Spleen (tissue), 11 donors: ENCODE data around the gene SV2A. TPM values are rescaled to one million over a fixed set of nuclear protein-coding genes. Genes with fewer than 3 reads are reported as not detected.
"Not testable (repeated sequence)": the region's sequence is repeated elsewhere in the genome, so short reads cannot be mapped to it uniquely, and the experiment has no call there.

Source experiments
- DNase-seq: peaks from one replicate; pipeline ENCODE4 v3.0.0-alpha.2; 2020
- H3K27ac ChIP-seq, 8 donors: fragments of 200-600 bp; sonication (generic) in 7 of 8; 1 replicate in 4 of 8; 2 replicates in 4 of 8; pipeline versions ENCODE4 v1.5.0 to v1.8.0; 2016 to 2021; ENCODE audit warnings: inconsistent platforms in 4 of 8, mild to moderate bottlenecking in 4 of 8, moderate library complexity in 1 of 8
- H3K27me3 ChIP-seq, 7 donors: fragments of 200-600 bp; sonication (generic) in 6 of 7; replicated peaks in 1 of 7; 1 replicate in 4 of 7; 2 replicates in 3 of 7; pipeline versions ENCODE4 v1.5.0 to v1.8.0; 2016 to 2021; ENCODE audit warnings: inconsistent platforms in 3 of 7, mild to moderate bottlenecking in 1 of 7
- H3K36me3 ChIP-seq, 6 donors: fragments of 200-600 bp; sonication (generic) in 5 of 6; 1 replicate in 4 of 6; 2 replicates in 2 of 6; pipeline versions ENCODE4 v1.5.0 to v1.8.0; 2016 to 2021; ENCODE audit warnings: inconsistent platforms in 2 of 6
- H3K4me1 ChIP-seq, 6 donors: fragments of 200-600 bp; sonication (generic) in 5 of 6; 1 replicate in 3 of 6; 2 replicates in 3 of 6; pipeline versions ENCODE4 v1.5.0 to v1.8.0; 2016 to 2021; ENCODE audit warnings: inconsistent platforms in 3 of 6
- H3K4me3 ChIP-seq, 8 donors: fragments of 200-600 bp; sonication (generic) in 7 of 8; 1 replicate in 4 of 8; 2 replicates in 4 of 8; pipeline versions ENCODE4 v1.5.0 to v1.8.0; 2016 to 2021; ENCODE audit warnings: inconsistent platforms in 4 of 8, mild to moderate bottlenecking in 4 of 8, moderate library complexity in 2 of 8
- H3K9me3 ChIP-seq, 8 donors: fragments of 200-600 bp; sonication (generic) in 7 of 8; 1 replicate in 4 of 8; 2 replicates in 4 of 8; pipeline versions ENCODE4 v1.5.0 to v1.8.0; 2016 to 2021; ENCODE audit warnings: inconsistent platforms in 4 of 8
- CTCF ChIP-seq, 11 experiments: fragments of 200-600 bp in 7 of 11; fragments of 450-650 bp in 4 of 11; sonication (generic) in 4 of 11; IDR thresholded peaks in 8 of 11; conservative IDR thresholded peaks in 3 of 11; 1 replicate in 7 of 11; 2 replicates in 4 of 11; pipeline versions ENCODE4 v1.4.0 to v1.8.0; 2016 to 2021; ENCODE audit warnings: antibody characterized with exemption in 11 of 11, inconsistent platforms in 4 of 11, mild to moderate bottlenecking in 1 of 11
- POLR2A ChIP-seq, 3 donors: fragments of 450-650 bp; IDR thresholded peaks; one replicate each; pipeline ENCODE4 v1.5.1; 2017; ENCODE audit warnings: antibody characterized with exemption in 3 of 3, mild to moderate bottlenecking in 1 of 3
- POLR2AphosphoS5 ChIP-seq, 3 donors: sonication (generic); formaldehyde crosslinking; IDR thresholded peaks; one replicate each; pipeline ENCODE4 v1.5.1; 2017; ENCODE audit warnings: antibody characterized with exemption in 3 of 3
- WGBS, 5 donors: extraction: QIAGEN DNeasy Blood & Tissue Kit in 3 of 5; methylation state at CpG; one replicate each; pipeline versions ENCODE4 v1.1.5 to v1.1.7; 2013 to 2018; 5-methylcytosine and 5-hydroxymethylcytosine counted together
- intact Hi-C: fragments of 100-400 bp; cut with DNase I; formaldehyde crosslinking; loops from one replicate; pipeline ENCODE4 v1.15.0; 2023; ENCODE audit warnings: low total_unique reads
- polyA plus RNA-seq, 3 donors: library from polyadenylated mRNA; stranded (reverse); fragments of 200-250 nt; gene quantifications; one replicate each; pipeline ENCODE4 v1.2.1, GENCODE V29; 2013
- total RNA-seq, 7 donors: library from RNA; depleted of rRNA in 3 of 7; stranded (reverse); fragments of >200 nt in 3 of 7; fragmentation: NEBNext Ultra II Directional in 4 of 7; extraction: Animal tissue kit (Norgen Biotek cat#: 25700) in 4 of 7; gene quantifications; one replicate each; pipeline versions ENCODE4 v1.1.0 to v1.2.1, GENCODE V29; 2016 to 2021
- donor health status: healthy with polysubstance abuse.
- donor health status: DM: no; HTN: no; CAD: no; lungs with moderate emphysema.
- donor health status: DM: no; HTN: no; CAD: no.
- donor health status: Bipolar disorder and iron deficiency.
- donor health status: healthy.
- donor health status: DM: no; HTN: no; CAD: no.
- donor health status: DM: yes; HTN: yes; CAD: no.

SV2A gene
- total and polyA plus RNA-seq, 10 donors: 0.43 to 3.7 (median 1.9) TPM

GRCh38 chr1:149888247-149888998 lies 29.2 kb downstream of the SV2A start:
- Histone ChIP-seq H3K4me1 (peaks cover 12 to 30% (median 25%) of the 10 kb centered on the region in 6 donors), H3K4me3 (peak overlapping the region; percentile 22 to 71 (median 44)), H3K36me3 (no peaks in the 10 kb centered on the region), H3K9me3 (no peaks in the 10 kb centered on the region), H3K27ac (peak overlapping the region; percentile 98 to 100 (median 100)), H3K27me3 (no peaks in the 10 kb centered on the region)
- 3 to 6% (median 5%) methylated on average over 28 of the region's 28 CpGs for WGBS, 5 donors
- peak in 10 of 11 experiments; percentile 26 to 70 (median 54) for TF ChIP-seq CTCF (IDR thresholded peaks at IDR 0.05 in 8 of 11, conservative IDR thresholded peaks at IDR 0.05 in 3 of 11)
- TF ChIP-seq POLR2A (IDR thresholded peaks at IDR 0.05): peak in 2 of 3 donors; percentile 65 to 82
- TF ChIP-seq POLR2AphosphoS5 (IDR thresholded peaks at IDR 0.05): peak in 1 of 3 donors; percentile 48
- peak; percentile 93 for DNase-seq
- intact Hi-C loops: no loop called here

GRCh38 chr1:149887456-149888246 lies 30.0 kb downstream of the SV2A start:
- no peaks in the 10 kb centered on the region for H3K36me3 ChIP-seq
- peak overlapping the region; percentile 23 to 71 (median 44) for H3K4me3 ChIP-seq
- H3K27me3 ChIP-seq: no peaks in the 10 kb centered on the region
- WGBS, 5 donors: 0 to 1% (median 0%) methylated on average over 38 to 46 of the region's 46 CpGs
- intact Hi-C loops: no loop called here
- H3K4me1 ChIP-seq: peaks cover 12 to 35% (median 25%) of the 10 kb centered on the region in 6 donors
- no peaks in the 10 kb centered on the region for H3K9me3 ChIP-seq
- TF ChIP-seq POLR2A (IDR thresholded peaks at IDR 0.05): peak; percentile 84 to 96 (median 94)
- TF ChIP-seq POLR2AphosphoS5 (IDR thresholded peaks at IDR 0.05): peak; percentile 100
- TF ChIP-seq CTCF (IDR thresholded peaks at IDR 0.05 in 8 of 11, conservative IDR thresholded peaks at IDR 0.05 in 3 of 11): peak in 2 of 11 experiments; percentile 24 to 29
- H3K27ac ChIP-seq: peak overlapping the region; percentile 98 to 100 (median 100)
- DNase-seq: peak; percentile 96

GRCh38 chr1:149887196-149887455 lies 30.5 kb downstream of the SV2A start:
- H3K27ac ChIP-seq: peak overlapping the region; percentile 98 to 100 (median 100)
- WGBS, 5 donors: 0 to 1% (median 1%) methylated on average over 12 to 13 of the region's 13 CpGs
- H3K4me3 ChIP-seq: peak overlapping the region; percentile 23 to 71 (median 44)
- H3K9me3 ChIP-seq, H3K27me3 ChIP-seq, H3K36me3 ChIP-seq, intact Hi-C loops, DNase-seq: not testable (repeated sequence)
- TF ChIP-seq POLR2A (IDR thresholded peaks at IDR 0.05): peak in 1 of 3 donors; percentile 27
- peaks cover 12 to 35% (median 25%) of the 10 kb centered on the region in 6 donors for H3K4me1 ChIP-seq

- H3K9me3 ChIP-seq: no peaks in the 10 kb centered on the region
- peaks cover 12 to 35% (median 25%) of the 10 kb centered on the region in 6 donors for H3K4me1 ChIP-seq
- WGBS, 5 donors: 0% methylated on average over 57 to 62 of the region's 62 CpGs
- peak overlapping the region; percentile 98 to 100 (median 100) for H3K27ac ChIP-seq
- peak; percentile 97 for DNase-seq
- no peaks in the 10 kb centered on the region for H3K27me3 ChIP-seq
- peak overlapping the region; percentile 40 to 71 (median 54) for H3K4me3 ChIP-seq
- no peaks in the 10 kb centered on the region for H3K36me3 ChIP-seq
- TF ChIP-seq POLR2AphosphoS5 (IDR thresholded peaks at IDR 0.05) (peak; percentile 100), POLR2A (IDR thresholded peaks at IDR 0.05) (peak; percentile 100), CTCF (IDR thresholded peaks at IDR 0.05 in 8 of 11, conservative IDR thresholded peaks at IDR 0.05 in 3 of 11) (no peak)
- intact Hi-C loops: no loop called here
These were observed 31.0 kb downstream of the SV2A start for GRCh38 chr1:149886396-149887195.
